Measurements from ENCODE around the gene ASB10. TPM values are rescaled to one million over a fixed set of nuclear protein-coding genes. Genes with fewer than 3 reads are reported as not detected.

Gene ASB10
- total RNA-seq, 6 experiments from 2014 or later, result not detected

DNA sequence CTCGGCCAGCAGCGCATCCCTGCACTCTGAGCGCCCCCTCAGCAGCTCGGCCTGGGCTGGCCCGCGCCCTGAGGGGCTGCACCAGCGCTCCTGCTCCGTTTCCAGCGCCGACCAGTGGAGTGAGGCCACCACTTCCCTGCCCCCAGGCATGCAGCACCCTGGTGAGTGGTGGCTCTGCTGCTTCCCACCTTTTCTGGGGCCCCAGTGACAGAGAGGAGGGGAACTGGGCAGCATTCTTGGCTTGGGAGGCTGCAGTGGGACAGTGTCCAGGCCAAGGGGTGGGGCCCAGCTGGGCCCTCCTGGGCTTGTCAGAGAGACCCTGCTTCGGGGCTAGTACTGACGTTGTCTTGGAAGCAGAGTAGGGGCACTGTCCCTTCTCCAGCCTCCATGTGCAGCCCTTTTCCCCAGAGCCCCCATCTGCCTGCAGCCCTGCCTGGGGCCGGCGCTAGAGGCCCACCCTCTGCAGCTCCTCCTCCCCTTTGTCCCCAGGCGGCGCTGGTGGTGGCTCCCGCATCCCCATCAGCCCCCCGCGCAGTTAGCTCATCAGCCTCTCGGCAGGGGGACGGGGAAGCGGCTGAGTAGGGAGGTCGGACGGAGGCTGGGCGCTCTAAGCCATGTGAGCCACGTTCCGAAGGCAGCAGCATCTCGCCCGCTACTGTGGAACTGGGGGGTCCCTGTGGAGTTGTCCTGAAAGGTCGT is 48.7 kb downstream of the ASB10 start:
- intact Hi-C loops (cut with DNase I), result no loop called here
- Histone ChIP-seq H3K27me3 (no peaks in the 10 kb centered on the region), H3K36me3 (peaks cover 0 to 27% (median 8%) of the 10 kb centered on the region in 4 donors), H3K9me3 (no peaks in the 10 kb centered on the region), H3K4me1 (no peaks in the 10 kb centered on the region), H3K27ac (no peak overlapping the region), H3K4me3 (no peak overlapping the region)
- WGBS (ENCODE audit: insufficient coverage, low coverage, low lambda C conversion rate, missing lambda C conversion rate), result 92% methylated on average over 10 of the region's 30 CpGs
- no peak for ATAC-seq
- DNase-seq, result peak in 2 of 3 donors; percentile 36 to 39
- TF ChIP-seq POLR2A (IDR thresholded peaks at IDR 0.05), result no peak
- TF ChIP-seq, protein P1, sequence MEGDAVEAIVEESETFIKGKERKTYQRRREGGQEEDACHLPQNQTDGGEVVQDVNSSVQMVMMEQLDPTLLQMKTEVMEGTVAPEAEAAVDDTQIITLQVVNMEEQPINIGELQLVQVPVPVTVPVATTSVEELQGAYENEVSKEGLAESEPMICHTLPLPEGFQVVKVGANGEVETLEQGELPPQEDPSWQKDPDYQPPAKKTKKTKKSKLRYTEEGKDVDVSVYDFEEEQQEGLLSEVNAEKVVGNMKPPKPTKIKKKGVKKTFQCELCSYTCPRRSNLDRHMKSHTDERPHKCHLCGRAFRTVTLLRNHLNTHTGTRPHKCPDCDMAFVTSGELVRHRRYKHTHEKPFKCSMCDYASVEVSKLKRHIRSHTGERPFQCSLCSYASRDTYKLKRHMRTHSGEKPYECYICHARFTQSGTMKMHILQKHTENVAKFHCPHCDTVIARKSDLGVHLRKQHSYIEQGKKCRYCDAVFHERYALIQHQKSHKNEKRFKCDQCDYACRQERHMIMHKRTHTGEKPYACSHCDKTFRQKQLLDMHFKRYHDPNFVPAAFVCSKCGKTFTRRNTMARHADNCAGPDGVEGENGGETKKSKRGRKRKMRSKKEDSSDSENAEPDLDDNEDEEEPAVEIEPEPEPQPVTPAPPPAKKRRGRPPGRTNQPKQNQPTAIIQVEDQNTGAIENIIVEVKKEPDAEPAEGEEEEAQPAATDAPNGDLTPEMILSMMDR (IDR thresholded peaks at IDR 0.05), result no peak

DNA sequence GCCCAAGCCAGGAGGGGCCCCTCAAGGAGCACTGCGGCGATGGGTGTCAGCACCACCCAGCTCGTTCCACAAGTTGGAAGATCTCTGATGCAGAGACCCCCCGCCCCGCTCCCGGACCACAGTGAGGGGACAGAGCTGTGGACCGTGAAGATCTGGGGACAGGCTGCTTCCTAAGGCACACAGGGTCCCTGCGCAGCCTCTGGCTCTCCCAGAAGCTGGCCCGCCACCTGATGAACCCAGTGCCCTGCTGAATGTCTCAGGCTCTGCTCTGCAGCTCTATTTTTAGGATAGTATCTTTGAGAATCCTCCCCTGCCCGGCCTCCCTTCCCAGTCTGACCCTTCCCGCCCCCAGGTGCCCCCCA is 49.3 kb downstream of the ASB10 start:
- Histone ChIP-seq H3K4me1 (no peaks in the 10 kb centered on the region), H3K36me3 (peaks cover 0 to 27% (median 8%) of the 10 kb centered on the region in 4 donors), H3K27me3 (no peaks in the 10 kb centered on the region), H3K27ac (no peak overlapping the region), H3K4me3 (no peak overlapping the region), H3K9me3 (no peaks in the 10 kb centered on the region)
- intact Hi-C loops (cut with DNase I), result no loop called here
- 92% methylated on average over 2 of the region's 11 CpGs for WGBS (ENCODE audit: insufficient coverage, low coverage, low lambda C conversion rate, missing lambda C conversion rate)
- DNase-seq (peak in 2 of 3 donors; percentile 37 to 44), ATAC-seq (no peak)
- TF ChIP-seq, protein P1 (IDR thresholded peaks at IDR 0.05), result no peak
- TF ChIP-seq POLR2A (IDR thresholded peaks at IDR 0.05), result no peak

DNA sequence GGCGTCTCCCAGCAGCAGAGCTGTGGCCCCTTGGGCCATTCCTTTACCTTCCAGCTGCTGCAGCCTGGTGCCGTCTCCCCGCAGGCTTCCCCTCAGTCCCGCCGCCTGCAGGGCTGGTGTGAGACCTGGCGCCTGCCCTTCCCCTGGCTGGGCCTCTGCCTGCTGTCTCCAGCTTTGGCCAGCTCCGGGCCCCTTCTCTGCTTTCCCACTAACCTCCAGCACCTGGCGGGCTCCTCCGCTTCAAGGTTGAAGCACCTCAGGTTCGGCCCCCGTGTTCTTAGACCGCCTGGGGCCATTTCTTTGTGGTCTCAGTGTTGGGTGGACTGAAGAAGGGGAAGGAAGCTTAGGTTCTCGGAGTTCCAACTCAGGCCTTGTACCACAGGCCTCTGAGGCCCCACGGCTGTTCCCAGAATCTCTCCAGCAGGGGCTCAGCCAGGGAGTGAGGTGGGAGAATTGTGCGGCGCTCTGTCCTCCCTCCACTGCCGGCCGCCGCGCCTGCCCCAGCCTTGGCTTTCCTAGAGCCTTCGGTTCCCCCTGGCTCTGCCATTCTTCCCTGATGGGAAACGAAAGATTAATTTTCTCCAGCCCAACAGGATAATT is 49.9 kb downstream of the ASB10 start:
- no peak for ATAC-seq
- intact Hi-C loops (cut with DNase I), result no loop called here
- peak; percentile 16 to 34 (median 28) for DNase-seq
- H3K27me3 ChIP-seq, result no peaks in the 10 kb centered on the region
- no peaks in the 10 kb centered on the region for H3K9me3 ChIP-seq
- H3K4me1 ChIP-seq, result no peaks in the 10 kb centered on the region
- peaks cover 0 to 32% (median 8%) of the 10 kb centered on the region in 4 donors for H3K36me3 ChIP-seq
- H3K4me3 ChIP-seq, result no peak overlapping the region
- TF ChIP-seq, protein P1 (IDR thresholded peaks at IDR 0.05), result no peak
- TF ChIP-seq POLR2A (IDR thresholded peaks at IDR 0.05), result no peak
- H3K27ac ChIP-seq, result no peak overlapping the region
- 93% methylated on average over 9 of the region's 22 CpGs for WGBS (ENCODE audit: insufficient coverage, low coverage, low lambda C conversion rate, missing lambda C conversion rate)

DNA sequence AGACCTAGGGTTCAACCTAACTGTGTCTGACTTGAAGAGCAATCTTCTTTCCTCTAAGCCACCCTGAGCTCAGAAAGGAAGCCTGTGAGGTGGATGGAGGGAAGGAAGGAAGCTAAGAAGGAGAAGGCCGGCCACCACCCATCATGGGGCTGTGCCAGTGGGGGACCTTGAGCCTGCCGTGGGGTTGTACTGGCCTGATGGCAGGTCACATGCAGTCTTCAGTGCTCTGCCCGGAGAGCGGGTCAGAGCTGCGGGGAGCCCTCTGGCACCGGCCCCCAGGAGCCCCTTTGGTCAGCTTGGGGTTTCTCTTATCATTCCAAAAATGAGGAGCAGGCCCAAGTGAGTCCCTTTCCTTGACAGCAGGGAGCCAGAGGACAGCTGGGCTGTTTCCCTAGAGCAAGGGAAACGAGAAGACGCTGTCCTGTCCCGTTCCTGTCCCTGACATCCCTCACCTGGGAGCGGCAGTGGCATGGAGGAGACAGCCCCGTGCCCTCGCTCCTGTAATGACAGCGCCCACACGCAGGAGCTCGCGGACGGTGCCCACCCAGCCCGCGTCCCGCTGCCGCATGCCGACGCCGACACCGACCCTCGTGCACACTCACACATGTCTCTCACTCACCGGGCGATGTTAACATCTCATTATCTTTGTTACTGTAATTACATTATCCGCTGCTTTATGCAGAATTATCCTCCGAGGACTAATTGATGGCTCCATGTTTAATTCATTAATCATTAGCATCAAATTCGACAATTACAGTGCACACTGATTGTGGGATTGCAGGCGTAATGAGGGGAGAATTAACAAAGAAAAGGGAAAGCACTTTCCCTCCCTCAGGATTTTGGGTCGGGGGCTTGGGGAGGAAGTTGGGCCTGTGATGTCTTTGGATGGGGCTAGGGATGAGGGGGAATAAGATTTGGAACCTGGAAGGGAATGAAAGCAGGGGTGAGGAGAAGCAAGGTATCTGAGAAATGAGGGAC is 50.9 kb downstream of the ASB10 start:
- no peaks in the 10 kb centered on the region for H3K4me1 ChIP-seq
- peaks cover 0 to 33% (median 10%) of the 10 kb centered on the region in 4 donors for H3K36me3 ChIP-seq
- intact Hi-C loops (cut with DNase I), result no loop called here
- WGBS (ENCODE audit: insufficient coverage, low coverage, low lambda C conversion rate, missing lambda C conversion rate), result 90% methylated on average over 20 of the region's 33 CpGs
- DNase-seq, result peak in 2 of 3 donors; percentile 28 to 43
- ATAC-seq, result no peak
- H3K27ac ChIP-seq, result no peak overlapping the region
- no peaks in the 10 kb centered on the region for H3K27me3 ChIP-seq
- no peak overlapping the region for H3K4me3 ChIP-seq
- TF ChIP-seq, protein P1 (IDR thresholded peaks at IDR 0.05), result no peak
- no peak for TF ChIP-seq POLR2A (IDR thresholded peaks at IDR 0.05)
- H3K9me3 ChIP-seq, result no peaks in the 10 kb centered on the region
